Astrocyte of the hippocampus (primary cell): Measurements from ENCODE around the gene APIP.

Experiments
- DNase-seq: peaks from one replicate; pipeline ENCODE4 v3.0.0; 2011; ENCODE audit warnings: low read depth, low spot score

The APIP gene

GRCh38 chr11:34843271-34843670 lies 72.9 kb downstream of the APIP start:
- DNase-seq, result no peak

- peak; percentile 12 for DNase-seq
These were observed 75.3 kb downstream of the APIP start for GRCh38 chr11:34840736-34841386.

- DNase-seq, result no peak
These were observed 76.2 kb downstream of the APIP start for GRCh38 chr11:34839969-34840368.

GRCh38 chr11:34836958-34837856 lies 79.0 kb downstream of the APIP start:
- no peak for DNase-seq

- DNase-seq, result no peak
These were observed 82.6 kb downstream of the APIP start for GRCh38 chr11:34833602-34834001.
